Effector memory CD4-positive, alpha-beta T cell (primary cell): Measurements from ENCODE around the gene SLC6A13.

Experiments
- DNase-seq, 3 donors: peaks; one replicate each; pipeline ENCODE4 v3.0.0-alpha.2; 2020
- H3K27ac ChIP-seq: 2 replicates; pipeline ENCODE4 v1.7.0; 2013; ENCODE audit warnings: mild to moderate bottlenecking, low read length, moderate library complexity; ENCODE audit not compliant: insufficient read depth, poor library complexity, severe bottlenecking
- H3K27me3 ChIP-seq: replicated peaks from 2 replicates; pipeline ENCODE4 v1.7.0; 2013; ENCODE audit warnings: mild to moderate bottlenecking, low read length; ENCODE audit not compliant: insufficient read depth, control insufficient read depth, poor library complexity, severe bottlenecking
- H3K36me3 ChIP-seq: 2 replicates; pipeline ENCODE4 v1.7.0; 2013; ENCODE audit warnings: mild to moderate bottlenecking, low read length, moderate library complexity; ENCODE audit not compliant: control insufficient read depth, insufficient read depth
- H3K4me1 ChIP-seq: 2 replicates; pipeline ENCODE4 v1.7.0; 2013; ENCODE audit warnings: low read length, mild to moderate bottlenecking; ENCODE audit not compliant: control insufficient read depth, insufficient read depth, poor library complexity, severe bottlenecking
- H3K4me3 ChIP-seq: 2 replicates; pipeline ENCODE4 v1.7.0; 2013; ENCODE audit warnings: low read length, low read depth, mild to moderate bottlenecking; ENCODE audit not compliant: insufficient read depth, poor library complexity, severe bottlenecking
- H3K9me3 ChIP-seq: 2 replicates; pipeline ENCODE4 v1.7.0; 2013; ENCODE audit warnings: mild to moderate bottlenecking, low read length, moderate library complexity; ENCODE audit not compliant: control insufficient read depth

Gene SLC6A13

DNA sequence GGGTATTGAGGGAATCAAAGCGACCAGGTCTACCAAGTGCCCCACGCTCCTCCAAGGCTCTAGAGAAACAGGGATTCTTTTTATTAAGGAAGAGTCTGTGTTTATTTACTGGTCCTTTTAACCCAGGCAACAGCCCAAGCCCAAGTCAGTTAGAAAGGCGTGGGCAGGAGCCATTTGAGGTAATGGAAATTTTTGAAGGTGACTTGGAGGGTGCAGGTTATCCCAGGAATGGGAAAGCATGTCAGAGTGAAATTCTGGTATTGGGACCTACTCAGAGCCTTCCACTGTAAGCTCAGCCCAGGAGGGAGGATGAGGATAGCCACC, 51.5 kb downstream of the SLC6A13 start:
- Histone ChIP-seq H3K27ac (no peak overlapping the region), H3K4me3 (no peak overlapping the region), H3K9me3 (no peaks in the 10 kb centered on the region), H3K4me1 (no peaks in the 10 kb centered on the region), H3K36me3 (no peaks in the 10 kb centered on the region), H3K27me3 (peaks cover 4% of the 10 kb centered on the region)
- no peak for DNase-seq

DNA sequence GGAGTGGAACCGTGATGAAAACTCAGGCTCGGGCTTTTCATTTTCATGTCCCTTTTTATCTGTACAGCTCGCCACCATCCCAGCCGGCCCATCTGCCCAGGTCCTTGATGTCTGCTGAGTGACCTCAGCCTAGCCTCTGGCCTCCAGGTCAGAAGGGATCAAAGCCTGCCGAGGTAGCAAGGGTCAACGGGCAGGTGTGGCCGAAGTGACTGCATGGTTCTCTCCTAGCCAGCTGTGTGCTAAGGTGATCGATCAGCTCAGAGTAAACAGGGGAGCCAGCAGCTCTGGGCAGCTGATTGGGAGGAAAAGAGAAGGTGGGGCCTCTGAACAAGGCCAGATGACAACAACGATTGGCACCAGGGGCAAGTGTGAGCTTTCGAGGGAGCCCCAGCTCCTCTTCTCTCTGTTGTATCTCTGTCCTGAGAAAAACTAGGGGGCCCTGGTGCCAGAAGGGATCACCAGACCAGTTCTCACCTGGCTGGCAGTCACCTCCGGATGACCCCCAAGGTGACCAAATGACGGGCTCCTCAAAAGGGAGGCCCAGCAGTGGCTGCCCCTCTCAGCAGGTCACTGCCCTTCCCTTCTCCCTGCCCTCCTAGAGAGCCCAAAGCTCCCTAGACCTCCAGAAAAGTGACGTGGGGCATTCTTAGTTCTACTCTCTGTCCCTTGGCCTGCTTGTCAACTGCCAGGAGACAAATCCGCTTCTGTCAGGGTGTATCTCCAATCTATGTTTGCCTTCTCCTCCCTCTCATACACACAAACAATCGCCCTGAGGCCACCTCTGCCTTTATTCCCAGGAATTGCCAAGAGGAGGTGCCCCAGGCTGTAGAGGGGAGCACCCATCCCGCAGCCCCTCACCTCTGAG, 52.1 kb downstream of the SLC6A13 start:
- DNase-seq, result no peak
- Histone ChIP-seq H3K9me3 (no peaks in the 10 kb centered on the region), H3K27ac (no peak overlapping the region), H3K27me3 (peaks cover 4% of the 10 kb centered on the region), H3K4me1 (no peaks in the 10 kb centered on the region), H3K36me3 (no peaks in the 10 kb centered on the region), H3K4me3 (no peak overlapping the region)

GRCh38 chr12:209851-210250, 52.8 kb downstream of the SLC6A13 start:
- DNase-seq, result no peak
- Histone ChIP-seq H3K27ac (no peak overlapping the region), H3K4me1 (no peaks in the 10 kb centered on the region), H3K9me3 (no peaks in the 10 kb centered on the region), H3K4me3 (no peak overlapping the region), H3K27me3 (peaks cover 4% of the 10 kb centered on the region), H3K36me3 (no peaks in the 10 kb centered on the region)

GRCh38 chr12:209246-209645, 53.4 kb downstream of the SLC6A13 start:
- no peak for DNase-seq
- no peaks in the 10 kb centered on the region for H3K9me3 ChIP-seq
- peaks cover 4% of the 10 kb centered on the region for H3K27me3 ChIP-seq
- H3K4me1 ChIP-seq, result no peaks in the 10 kb centered on the region
- no peak overlapping the region for H3K27ac ChIP-seq
- H3K4me3 ChIP-seq, result no peak overlapping the region
- H3K36me3 ChIP-seq, result no peaks in the 10 kb centered on the region

DNA sequence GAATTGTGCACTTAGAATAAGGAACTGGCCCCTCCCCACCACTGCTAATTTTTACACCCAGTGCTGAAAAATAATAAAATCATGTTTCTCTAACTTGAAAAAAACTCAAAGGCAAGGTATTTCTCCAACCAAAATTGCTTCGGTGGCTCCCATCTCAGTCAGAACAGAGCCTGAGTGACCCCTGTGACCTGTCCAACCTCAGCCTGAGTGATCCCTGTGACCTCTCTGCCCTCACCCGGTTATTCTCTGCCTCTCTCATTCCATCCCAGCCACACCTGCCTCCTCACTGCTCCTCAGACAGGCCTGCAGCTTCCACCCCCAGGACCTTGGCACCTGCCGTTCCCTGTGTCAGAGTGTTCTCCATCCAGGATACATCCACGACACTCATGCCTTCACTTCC, 53.8 kb downstream of the SLC6A13 start:
- Histone ChIP-seq H3K9me3 (no peaks in the 10 kb centered on the region), H3K27ac (no peak overlapping the region), H3K4me3 (no peak overlapping the region), H3K27me3 (peaks cover 4% of the 10 kb centered on the region), H3K4me1 (no peaks in the 10 kb centered on the region), H3K36me3 (no peaks in the 10 kb centered on the region)
- no peak for DNase-seq

- no peaks in the 10 kb centered on the region for H3K4me1 ChIP-seq
- no peak overlapping the region for H3K4me3 ChIP-seq
- H3K9me3 ChIP-seq, result no peaks in the 10 kb centered on the region
- peaks cover 4% of the 10 kb centered on the region for H3K27me3 ChIP-seq
- no peaks in the 10 kb centered on the region for H3K36me3 ChIP-seq
- no peak overlapping the region for H3K27ac ChIP-seq
- no peak for DNase-seq
These were observed 54.8 kb downstream of the SLC6A13 start for GRCh38 chr12:207804-208203.

GRCh38 chr12:206746-207440, 55.7 kb downstream of the SLC6A13 start:
- no peak for DNase-seq
- no peaks in the 10 kb centered on the region for H3K4me1 ChIP-seq
- H3K27ac ChIP-seq, result no peak overlapping the region
- no peaks in the 10 kb centered on the region for H3K36me3 ChIP-seq
- H3K4me3 ChIP-seq, result no peak overlapping the region
- peaks cover 4% of the 10 kb centered on the region for H3K27me3 ChIP-seq
- no peaks in the 10 kb centered on the region for H3K9me3 ChIP-seq

DNA sequence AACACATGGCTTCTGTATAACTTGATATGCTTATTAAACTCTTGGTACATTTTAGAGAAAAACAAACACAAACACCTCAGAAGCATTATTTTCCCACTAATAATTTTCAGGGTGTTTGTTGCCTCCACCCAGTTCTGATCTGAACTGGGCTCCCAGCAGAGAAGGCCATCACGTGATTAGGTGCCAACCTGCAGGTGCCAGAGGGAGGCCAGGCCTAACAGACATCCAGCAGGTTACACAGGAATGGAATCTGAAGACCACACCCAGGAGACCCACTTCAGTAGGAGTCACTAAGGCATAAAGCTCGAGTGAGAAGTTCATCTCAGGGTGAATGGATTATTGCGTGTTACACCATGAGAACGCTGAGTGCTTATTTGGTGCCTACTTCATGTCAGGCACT, 57.6 kb downstream of the SLC6A13 start:
- Histone ChIP-seq H3K27me3 (peaks cover 4% of the 10 kb centered on the region), H3K4me3 (no peak overlapping the region), H3K9me3 (no peaks in the 10 kb centered on the region), H3K27ac (no peak overlapping the region), H3K4me1 (no peaks in the 10 kb centered on the region), H3K36me3 (no peaks in the 10 kb centered on the region)
- no peak for DNase-seq

DNA sequence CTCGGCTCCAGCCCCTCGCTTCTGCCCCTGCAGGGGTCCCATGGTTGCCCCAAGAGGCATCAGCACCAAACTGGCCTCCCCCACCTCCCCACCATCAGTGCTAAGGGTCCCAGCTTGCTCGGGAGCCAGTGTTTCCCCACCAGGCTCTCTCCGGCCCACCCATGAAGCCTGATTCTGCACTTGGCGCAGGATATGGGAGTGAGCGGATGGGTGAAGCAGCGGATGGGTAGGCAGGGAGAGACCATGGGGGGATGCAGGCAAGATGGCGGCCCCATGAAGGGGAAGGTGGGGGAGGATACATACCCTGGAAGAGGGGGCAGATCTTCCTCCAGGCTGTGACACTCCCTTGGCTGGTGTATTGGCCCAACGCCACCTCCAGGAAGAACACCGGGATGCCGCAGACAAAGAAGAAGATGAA, 58.4 kb downstream of the SLC6A13 start:
- no peak overlapping the region for H3K4me3 ChIP-seq
- no peak overlapping the region for H3K27ac ChIP-seq
- H3K9me3 ChIP-seq, result no peaks in the 10 kb centered on the region
- H3K27me3 ChIP-seq, result peaks cover 4% of the 10 kb centered on the region
- DNase-seq, result no peak
- H3K36me3 ChIP-seq, result no peaks in the 10 kb centered on the region
- no peaks in the 10 kb centered on the region for H3K4me1 ChIP-seq

DNA sequence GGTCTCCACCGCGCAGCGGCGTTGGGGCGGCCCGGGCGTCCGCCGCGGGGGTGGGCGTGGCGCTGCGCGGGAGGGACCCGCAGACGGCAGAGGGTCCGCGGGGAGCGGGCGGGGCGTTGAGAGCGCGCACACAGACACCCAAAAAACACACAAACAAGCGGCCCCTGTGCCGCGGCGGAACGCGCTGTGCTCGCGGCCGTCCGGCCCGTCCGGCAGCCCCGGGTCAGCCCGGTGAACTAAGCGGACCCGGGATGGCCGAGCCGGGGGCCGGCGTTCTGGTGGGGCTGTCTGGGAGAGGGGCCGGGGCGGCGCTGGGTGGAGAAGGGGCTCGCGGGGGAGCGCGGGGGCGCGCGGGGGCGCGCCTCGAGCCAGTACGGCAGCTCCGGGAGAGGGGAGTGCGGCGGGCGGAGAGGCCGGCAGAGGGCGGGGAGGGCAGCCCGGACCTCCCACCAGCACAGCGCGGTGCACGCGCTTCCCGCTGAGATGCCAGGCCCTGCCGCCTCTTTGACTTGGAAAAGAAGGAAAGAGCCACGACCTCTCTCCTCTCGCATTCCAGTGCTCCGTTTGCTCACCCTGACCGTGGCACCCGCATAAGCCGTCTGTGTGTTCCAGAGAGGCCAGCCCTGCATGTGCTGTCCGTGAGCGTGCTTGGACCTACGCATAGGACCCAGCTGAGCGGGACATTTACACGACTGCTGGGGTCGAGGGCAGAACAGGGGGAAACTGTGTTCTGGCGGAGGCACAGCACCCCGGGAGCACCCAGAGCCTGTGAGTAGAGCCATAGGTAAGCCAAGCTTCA, 59.0 kb downstream of the SLC6A13 start:
- Histone ChIP-seq H3K27ac (no peak overlapping the region), H3K4me1 (no peaks in the 10 kb centered on the region), H3K4me3 (no peak overlapping the region), H3K36me3 (no peaks in the 10 kb centered on the region), H3K9me3 (no peaks in the 10 kb centered on the region), H3K27me3 (peaks cover 4% of the 10 kb centered on the region)
- DNase-seq, result no peak
